Right atrium auricular region (tissue), 2 donors: ENCODE data around the gene ZBTB20. TPM values are rescaled to one million over a fixed set of nuclear protein-coding genes. Genes with fewer than 3 reads are reported as not detected.
A peak's percentile ranks its signal among the peaks of the same experiment; 100 is the strongest.

Experiments
- DNase-seq: peaks from one replicate; pipeline ENCODE4 v3.0.0-alpha.2; 2019; ENCODE audit warnings: low spot score
- H3K27ac ChIP-seq, 2 donors: fragments of 200-600 bp; sonication (generic); 1 replicate in 1 of 2; 2 replicates in 1 of 2; pipeline ENCODE4 v1.5.1; 2016 to 2019
- H3K27me3 ChIP-seq, 2 donors: fragments of 200-600 bp; sonication (generic); one replicate each; pipeline versions ENCODE4 v1.5.1 to v1.6.0; 2017 to 2019
- H3K36me3 ChIP-seq: fragments of 200-600 bp; sonication (generic); one replicate; pipeline ENCODE4 v1.5.1; 2016
- H3K4me1 ChIP-seq, 2 donors: fragments of 200-600 bp; sonication (generic); one replicate each; pipeline versions ENCODE4 v1.5.1 to v1.6.0; 2017 to 2019
- H3K4me3 ChIP-seq, 2 donors: fragments of 200-600 bp; sonication (generic); 1 replicate in 1 of 2; 2 replicates in 1 of 2; pipeline ENCODE4 v1.5.1; 2017 to 2019; ENCODE audit warnings: mild to moderate bottlenecking in 1 of 2, moderate library complexity in 1 of 2
- H3K9me3 ChIP-seq, 2 donors: fragments of 200-600 bp; sonication (generic); one replicate each; pipeline ENCODE4 v1.5.1; 2019
- total RNA-seq, 2 donors: library from RNA; depleted of rRNA; stranded (reverse); fragments of >200 nt; gene quantifications; one replicate each; pipeline ENCODE4 v1.1.0, GENCODE V29; 2016
- TF ChIP-seq, protein P1 (sequence below), 2 donors: fragments of 200-600 bp; sonication (generic); IDR thresholded peaks; one replicate each; pipeline ENCODE4 v1.5.1; 2019; ENCODE audit warnings: antibody characterized with exemption in 2 of 2

The ZBTB20 gene
- total RNA-seq, 2 donors from 2014 or later, result 84.6 to 90.8 TPM

- no peak for DNase-seq
- Histone ChIP-seq H3K4me1 (no peaks in the 10 kb centered on the region), H3K4me3 (no peak overlapping the region), H3K9me3 (no peaks in the 10 kb centered on the region), H3K27me3 (no peaks in the 10 kb centered on the region), H3K36me3 (no peaks in the 10 kb centered on the region), H3K27ac (no peak overlapping the region)
- TF ChIP-seq, protein P1, sequence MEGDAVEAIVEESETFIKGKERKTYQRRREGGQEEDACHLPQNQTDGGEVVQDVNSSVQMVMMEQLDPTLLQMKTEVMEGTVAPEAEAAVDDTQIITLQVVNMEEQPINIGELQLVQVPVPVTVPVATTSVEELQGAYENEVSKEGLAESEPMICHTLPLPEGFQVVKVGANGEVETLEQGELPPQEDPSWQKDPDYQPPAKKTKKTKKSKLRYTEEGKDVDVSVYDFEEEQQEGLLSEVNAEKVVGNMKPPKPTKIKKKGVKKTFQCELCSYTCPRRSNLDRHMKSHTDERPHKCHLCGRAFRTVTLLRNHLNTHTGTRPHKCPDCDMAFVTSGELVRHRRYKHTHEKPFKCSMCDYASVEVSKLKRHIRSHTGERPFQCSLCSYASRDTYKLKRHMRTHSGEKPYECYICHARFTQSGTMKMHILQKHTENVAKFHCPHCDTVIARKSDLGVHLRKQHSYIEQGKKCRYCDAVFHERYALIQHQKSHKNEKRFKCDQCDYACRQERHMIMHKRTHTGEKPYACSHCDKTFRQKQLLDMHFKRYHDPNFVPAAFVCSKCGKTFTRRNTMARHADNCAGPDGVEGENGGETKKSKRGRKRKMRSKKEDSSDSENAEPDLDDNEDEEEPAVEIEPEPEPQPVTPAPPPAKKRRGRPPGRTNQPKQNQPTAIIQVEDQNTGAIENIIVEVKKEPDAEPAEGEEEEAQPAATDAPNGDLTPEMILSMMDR (IDR thresholded peaks at IDR 0.05), result no peak
Measured at GRCh38 chr3:114542359-114542758, 604.7 kb downstream of the ZBTB20 start.

GRCh38 chr3:114539525-114539924 is 607.6 kb downstream of the ZBTB20 start:
- Histone ChIP-seq H3K27ac (no peak overlapping the region), H3K4me1 (no peaks in the 10 kb centered on the region), H3K27me3 (no peaks in the 10 kb centered on the region), H3K4me3 (no peak overlapping the region), H3K36me3 (no peaks in the 10 kb centered on the region), H3K9me3 (no peaks in the 10 kb centered on the region)
- TF ChIP-seq, protein P1 (IDR thresholded peaks at IDR 0.05), result no peak
- no peak for DNase-seq

DNA sequence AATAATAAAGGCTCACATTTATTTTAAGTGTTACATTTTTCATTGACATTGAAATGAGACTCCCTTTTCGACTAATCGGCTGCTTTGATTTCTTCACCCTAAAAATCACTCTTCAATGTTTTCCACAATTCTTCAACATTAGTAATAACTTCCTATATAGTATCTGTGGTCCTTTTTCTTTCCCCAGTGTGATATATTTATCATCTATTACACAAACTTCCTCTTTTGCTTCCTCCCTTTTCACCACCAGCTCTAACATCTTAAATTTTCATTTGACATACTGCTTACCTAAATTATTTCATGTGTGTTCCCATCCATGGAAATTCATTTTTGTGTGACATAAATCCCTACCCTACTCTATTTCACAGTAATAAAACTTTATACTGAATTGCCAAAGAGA is 608.9 kb downstream of the ZBTB20 start:
- DNase-seq, result no peak
- Histone ChIP-seq H3K36me3 (no peaks in the 10 kb centered on the region), H3K27me3 (no peaks in the 10 kb centered on the region), H3K4me1 (no peaks in the 10 kb centered on the region), H3K4me3 (no peak overlapping the region), H3K9me3 (no peaks in the 10 kb centered on the region), H3K27ac (no peak overlapping the region)
- TF ChIP-seq, protein P1 (IDR thresholded peaks at IDR 0.05), result no peak

DNA sequence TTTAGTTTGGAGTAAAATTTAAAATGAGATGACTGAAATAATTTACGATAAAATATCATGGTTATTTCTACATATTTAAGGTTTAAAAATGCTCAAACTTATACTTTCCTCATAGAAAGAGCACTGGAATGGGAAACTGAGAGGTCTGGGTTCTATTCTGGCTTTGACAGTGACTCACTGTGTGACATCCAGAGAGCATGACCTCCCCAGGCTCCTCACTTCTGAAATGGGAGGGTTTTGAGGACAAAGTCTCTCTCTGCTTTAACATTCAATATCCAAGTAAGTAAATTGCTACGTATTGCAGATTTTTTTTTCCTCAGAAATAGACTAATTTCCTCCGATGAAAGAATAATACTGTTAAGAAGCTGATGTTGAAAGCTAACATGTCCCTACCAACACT is 618.6 kb downstream of the ZBTB20 start:
- H3K27ac ChIP-seq, result no peak overlapping the region
- no peaks in the 10 kb centered on the region for H3K4me1 ChIP-seq
- peaks cover 5% of the 10 kb centered on the region for H3K36me3 ChIP-seq
- TF ChIP-seq, protein P1 (IDR thresholded peaks at IDR 0.05), result no peak
- no peak overlapping the region for H3K4me3 ChIP-seq
- DNase-seq, result no peak
- H3K9me3 ChIP-seq, result no peaks in the 10 kb centered on the region
- no peaks in the 10 kb centered on the region for H3K27me3 ChIP-seq

GRCh38 chr3:114527036-114527644 is 619.9 kb downstream of the ZBTB20 start:
- no peak for DNase-seq
- no peaks in the 10 kb centered on the region for H3K36me3 ChIP-seq
- H3K27me3 ChIP-seq, result no peaks in the 10 kb centered on the region
- TF ChIP-seq, protein P1 (IDR thresholded peaks at IDR 0.05), result peak; percentile 58 to 63
- H3K9me3 ChIP-seq, result no peaks in the 10 kb centered on the region
- no peaks in the 10 kb centered on the region for H3K4me1 ChIP-seq
- no peak overlapping the region for H3K27ac ChIP-seq
- no peak overlapping the region for H3K4me3 ChIP-seq

DNA sequence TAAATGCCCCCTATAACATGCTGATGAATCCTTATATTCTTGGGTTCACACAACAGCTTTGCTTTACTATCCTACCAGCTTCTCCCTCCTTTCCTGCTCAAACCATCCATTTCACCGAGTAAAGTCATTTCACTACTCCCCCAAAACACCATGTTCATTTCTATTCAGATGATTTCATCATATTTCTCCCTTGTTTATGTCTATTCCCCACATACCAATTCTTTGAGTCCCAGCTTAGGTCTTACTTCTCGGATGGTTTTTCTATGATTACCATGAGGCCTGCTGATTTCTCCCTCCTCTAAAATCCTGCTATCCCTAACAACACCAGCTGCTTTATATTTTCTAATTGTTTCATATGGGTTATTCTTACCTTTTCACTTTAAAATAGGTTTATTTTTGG is 621.8 kb downstream of the ZBTB20 start:
- H3K4me3 ChIP-seq, result no peak overlapping the region
- H3K4me1 ChIP-seq, result peaks cover 0 to 3% of the 10 kb centered on the region in 2 donors
- no peaks in the 10 kb centered on the region for H3K36me3 ChIP-seq
- no peaks in the 10 kb centered on the region for H3K27me3 ChIP-seq
- H3K9me3 ChIP-seq, result no peaks in the 10 kb centered on the region
- no peak overlapping the region for H3K27ac ChIP-seq
- TF ChIP-seq, protein P1 (IDR thresholded peaks at IDR 0.05), result no peak
- no peak for DNase-seq
